MV-4-11 (cell line): ENCODE data around the gene SRGAP2C.
"Not testable (repeated sequence)": the region's sequence is repeated elsewhere in the genome, so short reads cannot be mapped to it uniquely, and the experiment has no call there.

Experiments
- DNase-seq: peaks from one replicate; lab custom pipeline; 2025; lab: John Stamatoyannopoulos, UW

Gene SRGAP2C

GRCh38 chr1:121339611-121340010, 154.8 kb downstream of the SRGAP2C start:
- not testable (repeated sequence) for DNase-seq

GRCh38 chr1:121343311-121343906, 158.6 kb downstream of the SRGAP2C start:
- DNase-seq = not testable (repeated sequence)

- DNase-seq = not testable (repeated sequence)
Measured at GRCh38 chr1:121344355-121344754, 159.6 kb downstream of the SRGAP2C start.

- not testable (repeated sequence) for DNase-seq
Measured at GRCh38 chr1:121346654-121347053, 161.9 kb downstream of the SRGAP2C start.

GRCh38 chr1:121347476-121347875, 162.7 kb downstream of the SRGAP2C start:
- not testable (repeated sequence) for DNase-seq

GRCh38 chr1:121348115-121348514, 163.3 kb downstream of the SRGAP2C start:
- DNase-seq = not testable (repeated sequence)

GRCh38 chr1:121349332-121349967, 164.7 kb downstream of the SRGAP2C start:
- DNase-seq = not testable (repeated sequence)

GRCh38 chr1:121355711-121356420, 171.1 kb downstream of the SRGAP2C start:
- not testable (repeated sequence) for DNase-seq

- not testable (repeated sequence) for DNase-seq
Measured at GRCh38 chr1:121356819-121357218, 172.0 kb downstream of the SRGAP2C start.

- not testable (repeated sequence) for DNase-seq
Measured at GRCh38 chr1:121360531-121360930, 175.8 kb downstream of the SRGAP2C start.

- DNase-seq = not testable (repeated sequence)
Measured at GRCh38 chr1:121361451-121362233, 176.9 kb downstream of the SRGAP2C start.

- peak; percentile 88 for DNase-seq
Measured at GRCh38 chr1:121362234-121362883, 177.6 kb downstream of the SRGAP2C start.

- DNase-seq = not testable (repeated sequence)
Measured at GRCh38 chr1:121365316-121365715, 180.5 kb downstream of the SRGAP2C start.

GRCh38 chr1:121365723-121366122, 180.9 kb downstream of the SRGAP2C start:
- DNase-seq = peak; percentile 42

- DNase-seq = not testable (repeated sequence)
Measured at GRCh38 chr1:121366171-121366570, 181.4 kb downstream of the SRGAP2C start.

GRCh38 chr1:121368910-121369309, 184.1 kb downstream of the SRGAP2C start:
- DNase-seq = not testable (repeated sequence)

GRCh38 chr1:121369959-121370358, 185.2 kb downstream of the SRGAP2C start:
- DNase-seq = not testable (repeated sequence)

- DNase-seq = not testable (repeated sequence)
Measured at GRCh38 chr1:121374851-121375367, 190.1 kb downstream of the SRGAP2C start.

GRCh38 chr1:121376986-121377385, 192.2 kb downstream of the SRGAP2C start:
- not testable (repeated sequence) for DNase-seq

- not testable (repeated sequence) for DNase-seq
Measured at GRCh38 chr1:121378757-121379156, 194.0 kb downstream of the SRGAP2C start.

- not testable (repeated sequence) for DNase-seq
Measured at GRCh38 chr1:121384754-121385153, 200.0 kb downstream of the SRGAP2C start.
